Panc1 (cell line): Measurements from ENCODE around the gene PARP11. TPM values are rescaled to one million over a fixed set of nuclear protein-coding genes. Genes with fewer than 3 reads are reported as not detected.

Experiments
- ATAC-seq: fragments of 200-7000 bp; cut with Tn5 transposase; 2 replicates; pipeline ENCODE4 v1.9.1; 2020; ENCODE audit warnings: mild to moderate bottlenecking, moderate library complexity
- BruUV-seq: library from RNA; stranded (reverse); fragments of 400-500 nt; replicated peaks from 2 replicates; lab custom pipeline; 2021; lab: Mats Ljungman, UMichigan
- CTCF ChIA-PET: fragments of 300-600 bp; sonication (Branson Sonifier 250); formaldehyde crosslinking; loops from one replicate; lab custom pipeline; 2022; ENCODE audit warnings: antibody characterized with exemption; lab: Charles Lee
- POLR2A ChIA-PET: fragments of 300-600 bp; sonication (Branson Sonifier 250); formaldehyde crosslinking; loops from one replicate; lab custom pipeline; 2022; ENCODE audit warnings: antibody characterized with exemption; lab: Charles Lee
- DNase-seq: peaks from one replicate; pipeline ENCODE4 v3.0.0-alpha.2; 2010; ENCODE audit warnings: low read depth, low spot score
- H3K27ac ChIP-seq: 2 replicates; pipeline ENCODE4 v1.5.1; 2011; ENCODE audit warnings: mild to moderate bottlenecking, low read length, inconsistent platforms
- H3K27me3 ChIP-seq: fragments of 200-500 bp; sonication (Bioruptor generic); 2 replicates; pipeline ENCODE4 v1.6.0; 2014; ENCODE audit warnings: low read length, inconsistent platforms; ENCODE audit not compliant: control insufficient read depth, insufficient read depth
- H3K36me3 ChIP-seq: fragments of 200-500 bp; sonication (Bioruptor generic); 2 replicates; pipeline ENCODE4 v1.5.1; 2014; ENCODE audit warnings: inconsistent platforms, mild to moderate bottlenecking, low read length, moderate library complexity; ENCODE audit not compliant: control insufficient read depth, insufficient read depth
- H3K4me1 ChIP-seq: 2 replicates; pipeline ENCODE4 v1.5.1; 2011; ENCODE audit warnings: inconsistent platforms, mild to moderate bottlenecking, low read length, moderate library complexity; ENCODE audit not compliant: control insufficient read depth, insufficient read depth
- H3K4me3 ChIP-seq, 2 experiments: 2 replicates each; pipeline ENCODE4 v1.5.1; 2011 to 2012; ENCODE audit warnings: low read depth in 2 of 2, low read length in 2 of 2, mild to moderate bottlenecking in 2 of 2, inconsistent platforms in 1 of 2, moderate library complexity in 1 of 2
- H3K9me3 ChIP-seq: fragments of 200-500 bp; sonication (Bioruptor generic); 2 replicates; pipeline ENCODE4 v1.5.1; 2014; ENCODE audit warnings: low read depth, mild to moderate bottlenecking, inconsistent platforms, low read length, moderate library complexity; ENCODE audit not compliant: control insufficient read depth, insufficient read depth
- POLR2AphosphoS5 ChIP-seq: IDR thresholded peaks from 2 replicates; pipeline ENCODE4 v1.6.1; 2012; ENCODE audit warnings: mild to moderate bottlenecking, low read depth, low read length, moderate library complexity
- SIN3A ChIP-seq: IDR thresholded peaks from 2 replicates; pipeline ENCODE4 v1.6.1; 2012; ENCODE audit warnings: low read depth, mild to moderate bottlenecking, low read length, moderate library complexity, borderline replicate concordance; ENCODE audit not compliant: insufficient read depth
- TCF7L2 ChIP-seq: IDR thresholded peaks from 2 replicates; pipeline ENCODE4 v1.6.1; 2011; ENCODE audit warnings: mild to moderate bottlenecking, low read depth, low read length, inconsistent platforms
- in situ Hi-C: cut with HindIII; loops from 2 replicates; pipeline ENCODE4 v1.10.0; 2016; ENCODE audit warnings: low sequenced_read_pairs, low pct_unique_long_range_greater_than_20kb
- intact Hi-C: fragments of 100-400 bp; cut with micrococcal nuclease; formaldehyde crosslinking; loops from one replicate; pipeline ENCODE4 v1.10.0; 2022; ENCODE audit not compliant: unreplicated experiment
- total RNA-seq: library from RNA; stranded (reverse); gene quantifications from one replicate; pipeline ENCODE4 v1.2.1, GENCODE V29; 2021; ENCODE audit not compliant: unreplicated experiment
- TF ChIP-seq, protein P1 (sequence below): fragments of 450-650 bp; IDR thresholded peaks from 2 replicates; pipeline ENCODE4 v1.5.1; 2017; ENCODE audit warnings: mild to moderate bottlenecking
- TF ChIP-seq, protein P2 (sequence below), 2 experiments: IDR thresholded peaks; 2 replicates each; pipeline ENCODE4 v1.6.1; 2011 to 2012; ENCODE audit warnings: low read depth in 2 of 2, control low read depth in 1 of 2, low read length in 1 of 2, mild to moderate bottlenecking in 1 of 2, moderate library complexity in 1 of 2; ENCODE audit not compliant: insufficient read depth in 1 of 2

PARP11 gene
- total RNA-seq, 1 experiment from 2014 or later: 7.3 TPM

GRCh38 chr12:3885277-3886094, 12.3 kb upstream of the PARP11 start:
- Histone ChIP-seq H3K27ac (no peak overlapping the region), H3K27me3 (peaks cover 6% of the 10 kb centered on the region), H3K9me3 (no peaks in the 10 kb centered on the region), H3K4me1 (no peaks in the 10 kb centered on the region), H3K36me3 (no peaks in the 10 kb centered on the region), H3K4me3 (no peak overlapping the region)
- CTCF ChIA-PET: interaction anchor here (0.6 to 2.5 kb wide), 3 partner anchors 11 to 515 kb away, joined by 3 to 11 read pairs (median 7); no protein-coding TSS in a partner anchor
- POLR2A ChIA-PET: interaction anchor here (0.5 kb wide), 1 partner anchor 388 kb away, joined by 4 read pairs; the partner anchor contains the start of gene CCND2
- DNase-seq (peak; percentile 20), ATAC-seq (no peak)
- in situ Hi-C loops: no loop called here
- intact Hi-C loops: loop anchor here (2.0 to 5.0 kb wide), 2 partner anchors 152 to 391 kb away; no protein-coding TSS in a partner anchor
- TF ChIP-seq SIN3A: no peak
- TF ChIP-seq, protein P1, sequence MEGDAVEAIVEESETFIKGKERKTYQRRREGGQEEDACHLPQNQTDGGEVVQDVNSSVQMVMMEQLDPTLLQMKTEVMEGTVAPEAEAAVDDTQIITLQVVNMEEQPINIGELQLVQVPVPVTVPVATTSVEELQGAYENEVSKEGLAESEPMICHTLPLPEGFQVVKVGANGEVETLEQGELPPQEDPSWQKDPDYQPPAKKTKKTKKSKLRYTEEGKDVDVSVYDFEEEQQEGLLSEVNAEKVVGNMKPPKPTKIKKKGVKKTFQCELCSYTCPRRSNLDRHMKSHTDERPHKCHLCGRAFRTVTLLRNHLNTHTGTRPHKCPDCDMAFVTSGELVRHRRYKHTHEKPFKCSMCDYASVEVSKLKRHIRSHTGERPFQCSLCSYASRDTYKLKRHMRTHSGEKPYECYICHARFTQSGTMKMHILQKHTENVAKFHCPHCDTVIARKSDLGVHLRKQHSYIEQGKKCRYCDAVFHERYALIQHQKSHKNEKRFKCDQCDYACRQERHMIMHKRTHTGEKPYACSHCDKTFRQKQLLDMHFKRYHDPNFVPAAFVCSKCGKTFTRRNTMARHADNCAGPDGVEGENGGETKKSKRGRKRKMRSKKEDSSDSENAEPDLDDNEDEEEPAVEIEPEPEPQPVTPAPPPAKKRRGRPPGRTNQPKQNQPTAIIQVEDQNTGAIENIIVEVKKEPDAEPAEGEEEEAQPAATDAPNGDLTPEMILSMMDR: peak; percentile 76
- TF ChIP-seq TCF7L2: no peak
- TF ChIP-seq, protein P2, sequence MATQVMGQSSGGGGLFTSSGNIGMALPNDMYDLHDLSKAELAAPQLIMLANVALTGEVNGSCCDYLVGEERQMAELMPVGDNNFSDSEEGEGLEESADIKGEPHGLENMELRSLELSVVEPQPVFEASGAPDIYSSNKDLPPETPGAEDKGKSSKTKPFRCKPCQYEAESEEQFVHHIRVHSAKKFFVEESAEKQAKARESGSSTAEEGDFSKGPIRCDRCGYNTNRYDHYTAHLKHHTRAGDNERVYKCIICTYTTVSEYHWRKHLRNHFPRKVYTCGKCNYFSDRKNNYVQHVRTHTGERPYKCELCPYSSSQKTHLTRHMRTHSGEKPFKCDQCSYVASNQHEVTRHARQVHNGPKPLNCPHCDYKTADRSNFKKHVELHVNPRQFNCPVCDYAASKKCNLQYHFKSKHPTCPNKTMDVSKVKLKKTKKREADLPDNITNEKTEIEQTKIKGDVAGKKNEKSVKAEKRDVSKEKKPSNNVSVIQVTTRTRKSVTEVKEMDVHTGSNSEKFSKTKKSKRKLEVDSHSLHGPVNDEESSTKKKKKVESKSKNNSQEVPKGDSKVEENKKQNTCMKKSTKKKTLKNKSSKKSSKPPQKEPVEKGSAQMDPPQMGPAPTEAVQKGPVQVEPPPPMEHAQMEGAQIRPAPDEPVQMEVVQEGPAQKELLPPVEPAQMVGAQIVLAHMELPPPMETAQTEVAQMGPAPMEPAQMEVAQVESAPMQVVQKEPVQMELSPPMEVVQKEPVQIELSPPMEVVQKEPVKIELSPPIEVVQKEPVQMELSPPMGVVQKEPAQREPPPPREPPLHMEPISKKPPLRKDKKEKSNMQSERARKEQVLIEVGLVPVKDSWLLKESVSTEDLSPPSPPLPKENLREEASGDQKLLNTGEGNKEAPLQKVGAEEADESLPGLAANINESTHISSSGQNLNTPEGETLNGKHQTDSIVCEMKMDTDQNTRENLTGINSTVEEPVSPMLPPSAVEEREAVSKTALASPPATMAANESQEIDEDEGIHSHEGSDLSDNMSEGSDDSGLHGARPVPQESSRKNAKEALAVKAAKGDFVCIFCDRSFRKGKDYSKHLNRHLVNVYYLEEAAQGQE (IDR thresholded peaks at IDR 0.05; ENCODE audit: insufficient read depth in 1 of 2, low read depth in 2 of 2, low read length in 1 of 2): no peak
- no TSS peak for BruUV-seq

DNA sequence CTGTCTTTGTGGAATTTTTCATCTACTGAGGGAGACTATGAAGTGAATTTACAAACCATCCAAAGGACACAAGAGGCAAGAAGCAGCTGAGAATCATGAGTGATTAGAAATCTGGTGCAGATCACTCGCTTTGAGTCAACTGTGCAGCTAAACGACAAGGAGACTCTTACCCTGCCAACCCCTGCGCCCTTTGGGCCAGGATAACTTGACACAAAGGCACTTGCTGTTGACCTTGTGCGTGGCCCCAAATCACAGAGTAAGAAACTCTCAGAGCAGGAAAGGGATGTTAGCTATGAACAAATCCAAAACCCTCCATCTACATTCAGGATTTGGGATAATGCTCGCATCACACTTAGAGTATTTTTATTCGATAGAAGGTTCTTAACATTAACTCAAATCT, 11.5 kb upstream of the PARP11 start:
- no peak for ATAC-seq
- ChIA-PET POLR2A (no interaction called here), CTCF (interaction anchor here (0.6 to 2.5 kb wide), 2 partner anchors 392 to 515 kb away, joined by 3 to 11 read pairs; no protein-coding TSS in a partner anchor)
- DNase-seq: no peak
- H3K4me3 ChIP-seq: no peak overlapping the region
- in situ Hi-C loops (no loop called here), intact Hi-C loops (loop anchor here (2.0 to 5.0 kb wide), 2 partner anchors 153 to 392 kb away; no protein-coding TSS in a partner anchor)
- no peaks in the 10 kb centered on the region for H3K9me3 ChIP-seq
- BruUV-seq: no TSS peak
- H3K36me3 ChIP-seq: no peaks in the 10 kb centered on the region
- H3K4me1 ChIP-seq: no peaks in the 10 kb centered on the region
- no peak overlapping the region for H3K27ac ChIP-seq
- TF ChIP-seq SIN3A (no peak), TCF7L2 (no peak), POLR2AphosphoS5 (no peak)
- TF ChIP-seq, protein P1: no peak
- TF ChIP-seq, protein P2 (IDR thresholded peaks at IDR 0.05; ENCODE audit: insufficient read depth in 1 of 2, low read depth in 2 of 2, low read length in 1 of 2): no peak
- H3K27me3 ChIP-seq: peaks cover 8% of the 10 kb centered on the region
